ENCODE data around the gene STK10. TPM values are rescaled to one million over a fixed set of nuclear protein-coding genes. Genes with fewer than 3 reads are reported as not detected.

Gene STK10
- total RNA-seq, 2 donors from 2014 or later = 14.3 to 17.9 TPM

DNA sequence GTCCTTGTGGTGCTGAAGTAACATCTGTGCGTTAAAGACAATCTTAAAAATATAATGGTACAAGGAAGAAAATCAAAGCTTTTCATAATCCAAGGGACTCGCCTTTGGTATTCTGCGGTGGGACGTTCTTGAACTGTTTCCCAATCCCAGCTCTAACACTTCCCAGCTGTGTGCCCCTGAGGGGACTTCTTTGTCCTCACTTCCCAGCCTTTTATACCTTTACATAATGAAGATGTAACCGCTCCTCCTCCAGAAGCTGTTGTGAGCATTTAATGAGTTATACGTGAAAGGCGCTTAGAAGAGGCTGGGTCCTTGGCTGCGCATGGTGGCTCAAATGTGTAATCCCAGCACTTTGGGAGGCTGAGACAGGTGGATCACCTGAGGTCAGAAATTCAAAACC is 16.9 kb downstream of the STK10 start:
- Histone ChIP-seq H3K4me3 (ENCODE audit: low read length) (no peak overlapping the region), H3K9me3 (ENCODE audit: control insufficient read depth, low read length) (no peaks in the 10 kb centered on the region), H3K27me3 (ENCODE audit: control insufficient read depth, insufficient read depth, low read length, poor library complexity, severe bottlenecking) (no peaks in the 10 kb centered on the region), H3K36me3 (ENCODE audit: control insufficient read depth, insufficient read depth, low read length) (no peaks in the 10 kb centered on the region), H3K27ac (ENCODE audit: low read depth, low read length) (no peak overlapping the region), H3K4me1 (ENCODE audit: control insufficient read depth, insufficient read depth, low read length) (no peaks in the 10 kb centered on the region), H3K9ac (ENCODE audit: extremely low read depth, low read length, poor library complexity, severe bottlenecking) (no peak overlapping the region)
- WGBS, 2 experiments (ENCODE audit: insufficient coverage in 1 of 2, insufficient read length in 1 of 2) = 80 to 86% methylated on average over 6 to 8 of the region's 8 CpGs
- Mint-ChIP-seq H3K4me1 (peaks cover 14% of the 10 kb centered on the region), H3K27ac (no peak overlapping the region), H3K36me3 (ENCODE audit: low read depth) (no peaks in the 10 kb centered on the region), H3K4me3 (no peak overlapping the region), H3K9me3 (no peaks in the 10 kb centered on the region), H3K27me3 (ENCODE audit: insufficient read depth) (no peaks in the 10 kb centered on the region)
- DNase-seq = no peak
- TF ChIP-seq, protein P1, sequence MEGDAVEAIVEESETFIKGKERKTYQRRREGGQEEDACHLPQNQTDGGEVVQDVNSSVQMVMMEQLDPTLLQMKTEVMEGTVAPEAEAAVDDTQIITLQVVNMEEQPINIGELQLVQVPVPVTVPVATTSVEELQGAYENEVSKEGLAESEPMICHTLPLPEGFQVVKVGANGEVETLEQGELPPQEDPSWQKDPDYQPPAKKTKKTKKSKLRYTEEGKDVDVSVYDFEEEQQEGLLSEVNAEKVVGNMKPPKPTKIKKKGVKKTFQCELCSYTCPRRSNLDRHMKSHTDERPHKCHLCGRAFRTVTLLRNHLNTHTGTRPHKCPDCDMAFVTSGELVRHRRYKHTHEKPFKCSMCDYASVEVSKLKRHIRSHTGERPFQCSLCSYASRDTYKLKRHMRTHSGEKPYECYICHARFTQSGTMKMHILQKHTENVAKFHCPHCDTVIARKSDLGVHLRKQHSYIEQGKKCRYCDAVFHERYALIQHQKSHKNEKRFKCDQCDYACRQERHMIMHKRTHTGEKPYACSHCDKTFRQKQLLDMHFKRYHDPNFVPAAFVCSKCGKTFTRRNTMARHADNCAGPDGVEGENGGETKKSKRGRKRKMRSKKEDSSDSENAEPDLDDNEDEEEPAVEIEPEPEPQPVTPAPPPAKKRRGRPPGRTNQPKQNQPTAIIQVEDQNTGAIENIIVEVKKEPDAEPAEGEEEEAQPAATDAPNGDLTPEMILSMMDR (conservative IDR thresholded peaks at IDR 0.05) = no peak

DNA sequence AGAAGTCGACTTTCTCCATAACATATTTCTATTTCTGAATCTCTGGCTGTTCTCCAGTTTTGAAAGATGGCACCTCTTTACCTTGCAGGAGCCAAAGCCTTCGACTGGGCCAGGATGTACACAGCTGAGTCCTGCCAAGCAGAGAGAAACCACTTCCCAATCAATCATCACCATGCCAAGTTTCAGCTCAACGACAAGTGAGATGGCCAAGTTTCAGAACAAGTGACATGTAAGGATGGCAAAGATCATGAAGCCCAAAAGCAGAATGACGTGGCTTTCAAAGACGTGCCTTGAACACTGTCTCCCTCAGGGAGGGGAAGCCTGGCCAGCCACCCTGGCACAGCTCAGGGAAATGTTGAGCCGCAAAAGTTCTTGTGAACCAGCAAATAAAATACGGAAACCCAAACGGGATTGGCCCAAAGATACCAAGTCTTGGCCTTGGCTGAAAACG is 17.7 kb downstream of the STK10 start:
- no peaks in the 10 kb centered on the region for H3K9me3 Mint-ChIP-seq
- no peaks in the 10 kb centered on the region for H3K36me3 ChIP-seq (ENCODE audit: control insufficient read depth, insufficient read depth, low read length)
- no peaks in the 10 kb centered on the region for H3K36me3 Mint-ChIP-seq (ENCODE audit: low read depth)
- H3K4me3 ChIP-seq (ENCODE audit: low read length) = no peak overlapping the region
- no peaks in the 10 kb centered on the region for H3K27me3 ChIP-seq (ENCODE audit: control insufficient read depth, insufficient read depth, low read length, poor library complexity, severe bottlenecking)
- no peak overlapping the region for H3K27ac ChIP-seq (ENCODE audit: low read depth, low read length)
- no peaks in the 10 kb centered on the region for H3K9me3 ChIP-seq (ENCODE audit: control insufficient read depth, low read length)
- H3K4me1 ChIP-seq (ENCODE audit: control insufficient read depth, insufficient read depth, low read length) = no peaks in the 10 kb centered on the region
- H3K4me1 Mint-ChIP-seq = peaks cover 14% of the 10 kb centered on the region
- no peak overlapping the region for H3K27ac Mint-ChIP-seq
- H3K4me3 Mint-ChIP-seq = no peak overlapping the region
- H3K27me3 Mint-ChIP-seq (ENCODE audit: insufficient read depth) = no peaks in the 10 kb centered on the region
- no peak for DNase-seq
- TF ChIP-seq, protein P1 (conservative IDR thresholded peaks at IDR 0.05) = no peak
- 86 to 90% methylated on average over 7 to 9 of the region's 9 CpGs for WGBS, 2 experiments (ENCODE audit: insufficient coverage in 1 of 2, insufficient read length in 1 of 2)
- no peak overlapping the region for H3K9ac ChIP-seq (ENCODE audit: extremely low read depth, low read length, poor library complexity, severe bottlenecking)

DNA sequence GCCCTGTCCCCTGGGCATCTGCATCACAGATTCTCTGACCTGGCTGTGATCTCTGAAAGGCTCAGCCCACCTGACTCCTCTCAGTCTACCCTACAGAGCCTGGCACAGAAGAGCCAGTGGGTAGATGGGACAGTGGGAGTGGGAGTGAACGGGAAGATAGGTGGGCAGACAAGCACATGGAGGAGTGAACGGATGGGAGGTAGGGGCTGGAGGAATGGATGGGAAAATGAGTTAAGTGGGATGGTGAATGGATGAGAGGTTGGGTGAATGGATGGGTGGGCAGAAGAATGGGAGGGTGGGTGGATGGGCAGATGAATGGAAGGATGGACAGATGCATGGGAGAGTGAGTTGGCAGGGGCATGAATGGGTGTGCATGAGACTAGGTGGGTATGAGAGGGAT is 18.8 kb downstream of the STK10 start:
- 59 to 73% methylated on average over 2 of the region's 2 CpGs for WGBS, 2 experiments (ENCODE audit: insufficient coverage in 1 of 2, insufficient read length in 1 of 2)
- Mint-ChIP-seq H3K27ac (no peak overlapping the region), H3K36me3 (ENCODE audit: low read depth) (no peaks in the 10 kb centered on the region), H3K4me1 (peaks cover 8% of the 10 kb centered on the region), H3K4me3 (no peak overlapping the region), H3K27me3 (ENCODE audit: insufficient read depth) (no peaks in the 10 kb centered on the region), H3K9me3 (no peaks in the 10 kb centered on the region)
- Histone ChIP-seq H3K9me3 (ENCODE audit: control insufficient read depth, low read length) (no peaks in the 10 kb centered on the region), H3K9ac (ENCODE audit: extremely low read depth, low read length, poor library complexity, severe bottlenecking) (no peak overlapping the region), H3K27ac (ENCODE audit: low read depth, low read length) (no peak overlapping the region), H3K27me3 (ENCODE audit: control insufficient read depth, insufficient read depth, low read length, poor library complexity, severe bottlenecking) (no peaks in the 10 kb centered on the region), H3K36me3 (ENCODE audit: control insufficient read depth, insufficient read depth, low read length) (no peaks in the 10 kb centered on the region), H3K4me1 (ENCODE audit: control insufficient read depth, insufficient read depth, low read length) (no peaks in the 10 kb centered on the region), H3K4me3 (ENCODE audit: low read length) (no peak overlapping the region)
- TF ChIP-seq, protein P1 (conservative IDR thresholded peaks at IDR 0.05) = no peak
- DNase-seq = no peak
